MM.1S (cell line): ENCODE data around the gene VSX2.

Experiments
- CTCF ChIP-seq: fragments of 300-600 bp; sonication (generic); IDR thresholded peaks from 2 replicates; pipeline ENCODE4 v1.5.1; 2016; ENCODE audit warnings: antibody characterized with exemption, low read length, mixed read lengths
- EZH2 ChIP-seq: fragments of 300-600 bp; sonication (generic); optimal IDR thresholded peaks from 2 replicates; pipeline ENCODE3; 2017; ENCODE audit warnings: low read depth, mild to moderate bottlenecking, antibody characterized with exemption, low read length, mixed read lengths

GRCh38 chr14:74249433-74250375 is 10.5 kb downstream of the VSX2 start:
- TF ChIP-seq CTCF (no peak), EZH2 (no peak)
